Neural cell (in vitro differentiated cells): ENCODE data around the gene TFCP2L1. TPM values are rescaled to one million over a fixed set of nuclear protein-coding genes. Genes with fewer than 3 reads are reported as not detected.

ENCODE experiments used
- H2AFZ ChIP-seq: fragments of 200-600, 300-800 bp; sonication (generic), shearing (Covaris generic); 2 replicates; pipeline ENCODE4 v1.6.0; 2014; ENCODE audit warnings: low read depth, mild to moderate bottlenecking, antibody characterized with exemption, low read length, moderate library complexity
- H3F3A ChIP-seq: fragments of 200-600 bp; shearing (Covaris generic); 2 replicates; pipeline ENCODE4 v1.6.1; 2016; ENCODE audit warnings: mild to moderate bottlenecking, moderate library complexity, mixed read lengths, antibody characterized with exemption, low read length; ENCODE audit not compliant: insufficient read depth, poor library complexity, severe bottlenecking
- H3K27ac ChIP-seq: fragments of 200-600, 300-800 bp; sonication (generic), shearing (Covaris generic); 2 replicates; pipeline ENCODE4 v1.5.1; 2014; ENCODE audit warnings: mild to moderate bottlenecking, low read length, moderate library complexity
- H3K27me3 ChIP-seq: fragments of 300-800, 200-600 bp; sonication (generic), shearing (Covaris generic); 2 replicates; pipeline ENCODE4 v1.6.0; 2014; ENCODE audit warnings: mild to moderate bottlenecking, low read depth, low read length, moderate library complexity; ENCODE audit not compliant: insufficient read depth
- H3K36me3 ChIP-seq: fragments of 300-800, 200-600 bp; sonication (generic), shearing (Covaris generic); 2 replicates; pipeline ENCODE4 v1.5.1; 2014; ENCODE audit warnings: mild to moderate bottlenecking, antibody characterized with exemption, low read length, moderate library complexity; ENCODE audit not compliant: insufficient read depth
- H3K4me2 ChIP-seq: fragments of 300-800, 200-600 bp; sonication (generic), shearing (Covaris generic); 2 replicates; pipeline ENCODE4 v1.6.0; 2014; ENCODE audit warnings: mild to moderate bottlenecking, low read length
- H3K4me3 ChIP-seq: fragments of 300-800, 200-600 bp; sonication (generic), shearing (Covaris generic); 2 replicates; pipeline ENCODE4 v1.5.1; 2014; ENCODE audit warnings: mild to moderate bottlenecking, low read length, moderate library complexity
- H3K79me2 ChIP-seq: fragments of 200-600 bp; shearing (Covaris generic); replicated peaks from 2 replicates; pipeline ENCODE4 v1.6.0; 2014; ENCODE audit warnings: mild to moderate bottlenecking, low read length, moderate library complexity; ENCODE audit not compliant: insufficient read depth
- H3K9ac ChIP-seq: fragments of 300-800, 200-600 bp; sonication (generic), shearing (Covaris generic); 2 replicates; pipeline ENCODE4 v1.6.1; 2016; ENCODE audit warnings: mild to moderate bottlenecking, low read length, mixed read lengths
- H3K9me2 ChIP-seq: fragments of 200-600 bp; shearing (Covaris generic); 2 replicates; pipeline ENCODE4 v1.6.1; 2016; ENCODE audit warnings: mild to moderate bottlenecking, low read length, mixed read lengths; ENCODE audit not compliant: insufficient read depth
- H3K9me3 ChIP-seq: fragments of 200-600, 300-800 bp; sonication (generic), shearing (Covaris generic); 2 replicates; pipeline ENCODE4 v1.6.1; 2016; ENCODE audit warnings: mild to moderate bottlenecking, mixed run types, low read length, moderate library complexity, mixed read lengths
- H4K20me1 ChIP-seq: fragments of 200-600 bp; shearing (Covaris generic); 2 replicates; pipeline ENCODE4 v1.6.1; 2016; ENCODE audit warnings: mild to moderate bottlenecking, mixed run types; ENCODE audit not compliant: insufficient read depth
- EP300 ChIP-seq: fragments of 450-650 bp; conservative IDR thresholded peaks from 2 replicates; pipeline ENCODE4 v1.6.1; 2014; ENCODE audit warnings: antibody characterized with exemption, mild to moderate bottlenecking, moderate library complexity; ENCODE audit not compliant: poor library complexity, severe bottlenecking
- EZH2 ChIP-seq: fragments of 200-600, 300-800 bp; shearing (Covaris generic), sonication (generic); IDR thresholded peaks from 2 replicates; pipeline ENCODE4 v1.6.1; 2014; ENCODE audit warnings: antibody characterized with exemption, low read length, borderline replicate concordance, mild to moderate bottlenecking; ENCODE audit not compliant: insufficient read depth, poor library complexity, severe bottlenecking
- MXI1 ChIP-seq: fragments of 450-650 bp; conservative IDR thresholded peaks from 2 replicates; pipeline ENCODE4 v1.6.1; 2014; ENCODE audit warnings: antibody characterized with exemption, mild to moderate bottlenecking; ENCODE audit not compliant: poor library complexity, severe bottlenecking
- POLR2AphosphoS5 ChIP-seq: IDR thresholded peaks from 2 replicates; pipeline ENCODE4 v1.6.1; 2012
- RAD21 ChIP-seq: fragments of 450-650 bp; conservative IDR thresholded peaks from 2 replicates; pipeline ENCODE4 v1.6.1; 2014; ENCODE audit warnings: antibody characterized with exemption, mild to moderate bottlenecking, moderate library complexity
- SMC3 ChIP-seq: fragments of 450-650 bp; conservative IDR thresholded peaks from 2 replicates; pipeline ENCODE4 v1.6.1; 2014; ENCODE audit warnings: antibody characterized with exemption, mild to moderate bottlenecking, moderate library complexity; ENCODE audit not compliant: poor library complexity
- TAF1 ChIP-seq: IDR thresholded peaks from 2 replicates; pipeline ENCODE4 v1.6.1; 2012; ENCODE audit warnings: low read depth
- polyA plus RNA-seq: library from polyadenylated mRNA; depleted of rRNA; stranded (reverse); fragments of >200 nt; gene quantifications from 2 replicates; pipeline ENCODE4 v1.2.3, GENCODE V29; 2014
- TF ChIP-seq, protein P1 (sequence below): fragments of 450-650 bp; IDR thresholded peaks from 2 replicates; pipeline ENCODE4 v1.5.1; 2014; ENCODE audit warnings: antibody characterized with exemption, mild to moderate bottlenecking, moderate library complexity; ENCODE audit not compliant: poor library complexity, severe bottlenecking
- TF ChIP-seq, protein P2 (sequence below): IDR thresholded peaks from 2 replicates; pipeline ENCODE4 v1.6.1; 2012; ENCODE audit warnings: borderline replicate concordance

TFCP2L1 gene
- polyA plus RNA-seq, 1 donor from 2014 or later = 0.04 TPM

DNA sequence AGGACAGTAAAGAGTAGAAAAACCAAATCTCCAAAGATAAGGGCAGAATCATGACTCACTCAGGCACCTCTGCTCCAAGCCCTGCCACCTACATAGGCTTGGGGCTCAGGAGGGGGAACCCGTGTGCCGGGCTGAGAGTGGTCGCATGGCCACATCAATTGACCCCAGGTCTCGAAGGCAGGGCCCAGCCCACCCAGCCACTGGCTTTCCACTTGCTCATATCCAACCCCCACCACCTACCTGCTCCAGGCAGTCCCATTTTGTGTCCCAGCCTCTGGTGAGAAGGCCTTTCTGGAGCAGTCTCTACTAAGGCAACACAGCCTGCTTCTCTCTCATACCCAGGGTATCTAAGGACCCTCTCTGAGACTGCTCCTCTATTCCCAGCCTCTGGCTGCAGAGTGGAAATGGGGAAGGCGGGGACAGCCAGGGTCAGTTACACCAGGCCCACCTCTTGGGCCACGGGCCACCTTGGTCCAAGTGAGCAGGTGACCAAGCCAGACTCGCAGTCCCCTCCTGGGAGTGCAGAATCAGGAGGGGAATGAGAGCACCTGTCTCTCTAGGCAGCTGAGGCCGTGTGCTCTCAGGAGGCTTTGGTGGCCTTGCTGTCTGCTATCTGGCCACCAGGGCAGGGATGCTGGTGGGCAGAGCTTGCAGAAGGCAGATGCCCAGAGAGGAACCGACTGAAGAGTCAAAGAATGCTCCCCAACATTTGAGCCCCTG, 20.8 kb downstream of the TFCP2L1 start:
- Histone ChIP-seq H3K9me2 (no peaks in the 10 kb centered on the region), H4K20me1 (no peaks in the 10 kb centered on the region), H3F3A (no peaks in the 10 kb centered on the region), H3K27ac (no peak overlapping the region), H3K36me3 (no peaks in the 10 kb centered on the region), H3K79me2 (no peaks in the 10 kb centered on the region), H3K9ac (no peak overlapping the region), H2AFZ (no peak overlapping the region), H3K27me3 (no peaks in the 10 kb centered on the region), H3K4me2 (no peak overlapping the region), H3K9me3 (no peaks in the 10 kb centered on the region), H3K4me3 (no peak overlapping the region)
- TF ChIP-seq EP300 (no peak), TAF1 (no peak), MXI1 (no peak), SMC3 (no peak), RAD21 (no peak)
- TF ChIP-seq, protein P1, sequence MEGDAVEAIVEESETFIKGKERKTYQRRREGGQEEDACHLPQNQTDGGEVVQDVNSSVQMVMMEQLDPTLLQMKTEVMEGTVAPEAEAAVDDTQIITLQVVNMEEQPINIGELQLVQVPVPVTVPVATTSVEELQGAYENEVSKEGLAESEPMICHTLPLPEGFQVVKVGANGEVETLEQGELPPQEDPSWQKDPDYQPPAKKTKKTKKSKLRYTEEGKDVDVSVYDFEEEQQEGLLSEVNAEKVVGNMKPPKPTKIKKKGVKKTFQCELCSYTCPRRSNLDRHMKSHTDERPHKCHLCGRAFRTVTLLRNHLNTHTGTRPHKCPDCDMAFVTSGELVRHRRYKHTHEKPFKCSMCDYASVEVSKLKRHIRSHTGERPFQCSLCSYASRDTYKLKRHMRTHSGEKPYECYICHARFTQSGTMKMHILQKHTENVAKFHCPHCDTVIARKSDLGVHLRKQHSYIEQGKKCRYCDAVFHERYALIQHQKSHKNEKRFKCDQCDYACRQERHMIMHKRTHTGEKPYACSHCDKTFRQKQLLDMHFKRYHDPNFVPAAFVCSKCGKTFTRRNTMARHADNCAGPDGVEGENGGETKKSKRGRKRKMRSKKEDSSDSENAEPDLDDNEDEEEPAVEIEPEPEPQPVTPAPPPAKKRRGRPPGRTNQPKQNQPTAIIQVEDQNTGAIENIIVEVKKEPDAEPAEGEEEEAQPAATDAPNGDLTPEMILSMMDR = no peak
- TF ChIP-seq, protein P2, sequence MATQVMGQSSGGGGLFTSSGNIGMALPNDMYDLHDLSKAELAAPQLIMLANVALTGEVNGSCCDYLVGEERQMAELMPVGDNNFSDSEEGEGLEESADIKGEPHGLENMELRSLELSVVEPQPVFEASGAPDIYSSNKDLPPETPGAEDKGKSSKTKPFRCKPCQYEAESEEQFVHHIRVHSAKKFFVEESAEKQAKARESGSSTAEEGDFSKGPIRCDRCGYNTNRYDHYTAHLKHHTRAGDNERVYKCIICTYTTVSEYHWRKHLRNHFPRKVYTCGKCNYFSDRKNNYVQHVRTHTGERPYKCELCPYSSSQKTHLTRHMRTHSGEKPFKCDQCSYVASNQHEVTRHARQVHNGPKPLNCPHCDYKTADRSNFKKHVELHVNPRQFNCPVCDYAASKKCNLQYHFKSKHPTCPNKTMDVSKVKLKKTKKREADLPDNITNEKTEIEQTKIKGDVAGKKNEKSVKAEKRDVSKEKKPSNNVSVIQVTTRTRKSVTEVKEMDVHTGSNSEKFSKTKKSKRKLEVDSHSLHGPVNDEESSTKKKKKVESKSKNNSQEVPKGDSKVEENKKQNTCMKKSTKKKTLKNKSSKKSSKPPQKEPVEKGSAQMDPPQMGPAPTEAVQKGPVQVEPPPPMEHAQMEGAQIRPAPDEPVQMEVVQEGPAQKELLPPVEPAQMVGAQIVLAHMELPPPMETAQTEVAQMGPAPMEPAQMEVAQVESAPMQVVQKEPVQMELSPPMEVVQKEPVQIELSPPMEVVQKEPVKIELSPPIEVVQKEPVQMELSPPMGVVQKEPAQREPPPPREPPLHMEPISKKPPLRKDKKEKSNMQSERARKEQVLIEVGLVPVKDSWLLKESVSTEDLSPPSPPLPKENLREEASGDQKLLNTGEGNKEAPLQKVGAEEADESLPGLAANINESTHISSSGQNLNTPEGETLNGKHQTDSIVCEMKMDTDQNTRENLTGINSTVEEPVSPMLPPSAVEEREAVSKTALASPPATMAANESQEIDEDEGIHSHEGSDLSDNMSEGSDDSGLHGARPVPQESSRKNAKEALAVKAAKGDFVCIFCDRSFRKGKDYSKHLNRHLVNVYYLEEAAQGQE = no peak

DNA sequence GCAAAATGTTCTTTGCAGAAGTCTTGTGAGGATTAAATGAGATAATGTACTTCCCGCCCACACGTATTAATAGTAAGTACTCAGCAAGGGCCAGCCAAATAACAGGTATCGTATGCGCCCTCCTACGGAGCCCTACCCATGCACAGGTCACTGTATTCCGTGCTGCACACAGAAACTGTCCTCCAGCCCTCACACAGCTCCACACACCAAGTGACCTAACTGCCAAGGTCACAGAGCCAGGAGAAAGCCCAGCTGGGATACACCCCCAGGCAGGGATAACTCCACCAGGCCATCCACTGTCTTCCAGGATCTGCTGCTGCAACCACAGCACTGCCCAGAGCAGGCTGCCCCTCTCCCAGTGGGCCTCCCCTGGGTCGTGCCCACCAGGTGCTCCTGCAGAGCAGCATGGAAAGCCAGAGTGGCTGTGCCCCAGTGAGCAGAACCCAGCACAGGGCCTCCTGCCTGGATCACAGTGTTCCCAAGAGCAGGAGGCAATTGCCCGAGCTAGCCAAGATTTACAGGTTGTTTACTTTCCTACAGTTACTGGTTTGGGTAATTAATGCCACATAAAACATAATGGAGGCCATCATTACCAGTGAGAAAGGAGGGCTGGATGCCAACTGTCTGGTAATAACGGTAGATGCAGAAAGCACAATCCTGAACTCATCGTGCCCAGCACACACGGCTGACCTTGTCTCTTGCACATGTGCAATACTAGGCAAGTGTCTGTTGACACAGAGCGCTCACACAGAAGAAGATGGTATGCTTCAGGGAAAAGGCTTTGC, 24.4 kb downstream of the TFCP2L1 start:
- no peaks in the 10 kb centered on the region for H3K79me2 ChIP-seq
- no peak for TF ChIP-seq SMC3
- TF ChIP-seq RAD21 = no peak
- TF ChIP-seq MXI1 = no peak
- TF ChIP-seq EZH2 = no peak
- TF ChIP-seq TAF1 = no peak
- TF ChIP-seq, protein P1 = no peak
- TF ChIP-seq, protein P2 = no peak
- TF ChIP-seq POLR2AphosphoS5 = no peak
- no peak for TF ChIP-seq EP300
- H3K27ac ChIP-seq = no peak overlapping the region
- no peak overlapping the region for H3K9ac ChIP-seq
- no peak overlapping the region for H3K4me3 ChIP-seq
- H3K9me2 ChIP-seq = no peaks in the 10 kb centered on the region
- no peak overlapping the region for H2AFZ ChIP-seq
- H3K27me3 ChIP-seq = no peaks in the 10 kb centered on the region
- no peaks in the 10 kb centered on the region for H4K20me1 ChIP-seq
- H3K9me3 ChIP-seq = no peaks in the 10 kb centered on the region
- H3K4me2 ChIP-seq = no peak overlapping the region
- H3F3A ChIP-seq = no peaks in the 10 kb centered on the region
- H3K36me3 ChIP-seq = no peaks in the 10 kb centered on the region
